ENCODE results near the gene RABGAP1L. TPM values are rescaled to one million over a fixed set of nuclear protein-coding genes. Genes with fewer than 3 reads are reported as not detected.

RABGAP1L gene
- total RNA-seq, 1 donor from 2014 or later: 54.4 TPM

DNA sequence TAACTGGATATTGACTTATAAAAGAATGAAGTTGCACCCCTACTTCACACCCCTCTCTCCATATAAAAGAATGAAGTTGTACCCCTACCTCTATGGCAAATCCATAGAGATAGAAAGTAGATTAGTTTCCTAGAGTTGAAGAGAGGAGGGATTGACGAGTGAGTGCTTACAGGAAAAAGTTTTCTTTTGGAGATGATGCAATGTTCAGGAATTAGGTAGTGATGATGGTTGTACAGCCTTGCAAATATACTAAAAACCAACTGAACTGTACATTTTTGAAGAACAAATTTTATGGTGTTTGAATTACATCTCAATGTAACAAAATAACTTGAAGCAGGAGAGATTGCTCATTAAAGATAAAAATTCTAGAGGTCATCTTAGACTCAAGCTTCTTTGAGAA, 561.3 kb downstream of the RABGAP1L start:
- no peak for DNase-seq

DNA sequence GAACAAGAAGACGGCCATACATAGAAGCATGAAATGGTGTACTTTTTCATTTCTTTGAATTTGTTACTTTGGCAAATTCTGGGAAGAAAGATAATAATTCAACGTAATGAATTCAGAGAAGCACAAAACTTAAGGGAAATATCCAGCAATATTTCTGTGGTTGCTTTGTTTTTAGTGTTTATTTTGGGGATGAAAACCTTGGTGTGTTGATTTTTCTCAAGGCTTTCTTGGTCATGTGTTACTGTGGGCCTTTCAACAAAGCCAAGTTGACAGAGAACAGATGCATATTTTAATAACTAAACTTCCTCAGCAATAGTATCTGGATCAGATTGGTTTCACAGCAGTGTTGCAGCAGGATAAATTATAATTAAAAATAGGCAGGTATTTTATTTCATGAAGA, 561.9 kb downstream of the RABGAP1L start:
- no peak for DNase-seq

DNA sequence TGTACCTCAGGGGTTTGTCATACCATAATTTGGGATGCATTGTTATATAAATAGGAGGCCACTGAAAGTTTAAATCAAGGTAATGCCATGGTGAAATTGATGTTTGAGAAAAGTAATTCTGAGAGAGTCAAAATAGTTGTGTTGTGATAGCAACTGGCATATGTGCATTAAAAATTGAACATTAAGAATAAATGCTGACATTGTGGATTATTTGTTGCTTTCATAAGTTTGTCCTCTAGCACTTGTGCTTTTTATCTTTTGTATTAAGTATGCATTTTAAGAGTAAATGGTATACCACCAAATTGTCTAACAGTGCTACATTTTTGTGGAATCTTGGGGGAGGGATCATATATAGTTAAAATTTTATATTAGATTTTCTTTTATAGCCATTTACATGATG, 564.5 kb downstream of the RABGAP1L start:
- DNase-seq: no peak

DNA sequence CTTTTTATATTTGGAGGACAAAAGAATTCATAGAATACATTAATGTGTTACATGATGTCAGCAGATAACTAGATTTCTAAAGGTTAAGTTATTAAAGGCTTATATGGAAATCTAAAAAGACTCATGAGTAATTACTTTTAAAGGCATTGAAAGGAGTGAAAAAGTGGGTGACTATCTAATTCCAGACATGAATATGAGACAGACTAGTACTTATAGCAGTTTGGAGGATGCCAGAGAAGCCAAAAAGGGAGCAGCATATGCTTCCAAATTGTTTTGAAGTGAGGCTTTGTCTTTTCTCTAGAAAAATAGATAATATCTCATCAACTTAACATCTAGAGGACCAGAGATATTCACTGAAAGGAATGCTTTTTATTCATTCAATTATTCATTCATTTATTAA, 564.9 kb downstream of the RABGAP1L start:
- no peak for DNase-seq

DNA sequence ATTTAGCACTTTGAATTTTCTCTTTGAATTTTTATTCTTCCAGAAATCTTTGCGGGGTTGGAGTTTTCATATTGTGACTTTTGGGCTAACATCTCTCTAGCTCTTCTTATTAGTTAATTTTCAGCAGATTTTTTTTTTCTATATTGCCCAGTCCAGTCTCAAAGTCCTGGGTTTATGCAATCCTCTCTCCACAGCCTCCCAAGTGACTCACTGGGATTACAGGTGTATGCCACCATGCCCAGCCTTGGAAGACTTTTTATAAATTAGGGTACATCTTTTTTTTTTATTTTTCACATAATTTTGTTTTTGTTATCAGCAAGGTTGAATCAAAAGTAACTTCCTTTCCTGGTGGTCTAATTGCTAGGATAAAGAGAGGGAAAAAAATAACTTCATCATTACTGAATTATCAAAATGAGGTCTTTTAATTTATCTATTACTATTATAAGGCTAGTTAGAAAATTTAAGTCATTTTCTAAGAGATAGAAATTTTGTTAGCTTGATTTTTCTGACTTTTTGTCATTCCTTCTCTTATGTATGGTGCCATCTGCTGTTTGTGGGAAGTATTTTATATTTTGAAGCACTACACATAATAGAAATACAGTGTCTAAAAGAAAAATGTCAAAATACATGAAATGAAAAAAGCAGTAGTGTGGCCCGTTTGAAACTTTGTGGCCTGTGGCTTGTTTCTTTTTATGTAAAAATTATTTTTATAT, 567.0 kb downstream of the RABGAP1L start:
- DNase-seq: no peak

DNA sequence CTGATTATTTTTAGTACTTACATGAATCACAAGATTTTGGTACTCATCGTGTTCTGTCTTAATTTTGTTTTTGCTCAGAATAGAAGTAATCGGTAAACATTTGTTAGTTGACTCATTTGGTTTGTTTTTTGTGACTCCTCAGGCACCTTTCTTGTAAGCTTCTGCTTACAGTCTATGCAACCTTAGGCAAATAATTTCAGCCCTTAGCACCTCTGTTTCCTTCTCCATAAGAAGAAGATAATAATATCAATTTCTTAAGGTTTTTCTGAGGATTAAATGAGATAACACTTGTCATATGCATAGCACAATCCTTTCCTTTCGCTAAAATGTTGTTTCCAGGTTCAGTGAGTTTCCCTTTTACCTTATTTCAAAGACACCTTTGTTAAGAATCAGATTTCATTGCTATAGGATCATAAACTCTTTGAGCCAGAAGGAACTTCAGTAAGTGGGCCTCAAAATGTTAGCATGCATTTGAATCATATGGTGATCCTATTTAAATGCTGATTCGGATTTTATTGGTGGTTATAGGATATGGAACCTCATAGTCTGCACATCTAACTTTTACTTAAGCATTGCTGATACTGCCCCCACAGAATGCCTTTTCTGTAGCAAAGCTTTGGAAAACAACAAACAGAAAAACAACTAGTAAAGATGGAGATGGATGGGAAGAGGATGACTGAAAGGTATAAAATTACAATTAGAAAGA, 567.7 kb downstream of the RABGAP1L start:
- DNase-seq: no peak

DNA sequence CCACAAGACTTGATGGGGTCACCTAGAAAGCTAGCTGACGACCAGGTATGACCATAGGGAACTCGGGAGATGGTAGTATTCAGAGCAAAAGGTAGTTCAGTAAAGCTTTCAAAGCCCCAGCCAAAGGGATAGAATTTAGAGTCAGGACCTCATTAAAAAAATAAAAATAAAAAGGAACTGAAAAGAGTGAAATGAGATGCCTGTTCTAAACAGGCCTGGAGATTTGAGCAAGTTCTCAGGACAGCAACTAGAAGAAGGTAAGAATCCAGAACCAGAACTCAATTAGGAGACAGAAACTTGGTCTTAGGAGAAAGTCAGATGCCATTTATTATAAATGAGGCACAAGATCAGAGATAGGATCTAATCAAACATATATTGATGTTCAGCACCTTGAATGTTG, 575.0 kb downstream of the RABGAP1L start:
- DNase-seq: no peak

DNA sequence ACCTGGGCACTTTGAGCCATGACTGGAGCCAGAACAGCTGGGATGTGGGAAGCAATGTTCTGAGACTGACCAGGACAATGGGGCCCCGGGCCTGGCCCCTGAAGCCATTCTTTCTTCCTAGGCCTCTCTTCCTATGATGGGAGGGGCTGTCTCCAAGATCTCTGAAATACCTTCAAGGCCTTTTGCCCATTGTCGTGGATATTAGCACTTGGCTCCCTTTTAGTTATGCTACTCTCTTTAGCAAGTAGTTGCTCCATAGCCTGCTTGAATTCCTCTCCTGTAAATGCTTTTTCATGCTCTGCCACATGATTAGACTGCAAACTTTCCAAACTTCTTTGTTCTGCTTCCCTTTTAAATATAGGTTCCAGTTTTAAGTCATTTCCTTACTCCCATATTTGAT, 577.5 kb downstream of the RABGAP1L start:
- no peak for DNase-seq

DNA sequence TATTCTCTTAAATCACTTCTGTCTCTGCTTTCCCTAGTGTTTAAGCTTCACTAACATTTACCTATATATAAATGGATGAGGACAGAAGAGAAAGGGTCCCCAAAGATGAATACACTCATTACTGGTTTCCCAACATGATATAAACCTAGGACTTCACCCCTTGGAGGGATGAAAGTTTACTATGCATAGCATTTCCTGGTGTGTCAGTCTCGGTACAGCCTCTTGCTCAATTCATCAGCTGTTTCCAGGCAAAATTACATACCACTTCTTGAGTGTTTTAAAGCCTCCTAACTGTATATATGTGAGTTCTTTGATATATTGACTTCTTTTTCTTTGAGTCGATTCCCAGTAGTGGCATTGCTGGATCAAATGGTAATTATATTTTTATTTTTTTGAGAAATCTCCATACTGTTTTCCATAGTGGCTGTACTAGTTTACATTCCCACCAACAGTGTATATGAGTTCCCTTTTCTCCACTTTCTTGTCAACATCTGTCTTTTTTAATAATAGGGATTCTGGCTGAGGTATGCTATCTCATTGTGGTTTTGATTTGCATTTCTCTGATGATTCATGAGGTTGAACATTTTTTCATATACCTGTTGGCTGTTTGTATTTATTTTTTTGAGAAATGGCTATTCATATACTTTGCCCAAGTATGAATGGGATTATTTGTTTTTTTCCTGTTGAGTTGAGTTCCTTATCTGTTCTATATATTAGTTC, 581.1 kb downstream of the RABGAP1L start:
- no peak for DNase-seq

DNA sequence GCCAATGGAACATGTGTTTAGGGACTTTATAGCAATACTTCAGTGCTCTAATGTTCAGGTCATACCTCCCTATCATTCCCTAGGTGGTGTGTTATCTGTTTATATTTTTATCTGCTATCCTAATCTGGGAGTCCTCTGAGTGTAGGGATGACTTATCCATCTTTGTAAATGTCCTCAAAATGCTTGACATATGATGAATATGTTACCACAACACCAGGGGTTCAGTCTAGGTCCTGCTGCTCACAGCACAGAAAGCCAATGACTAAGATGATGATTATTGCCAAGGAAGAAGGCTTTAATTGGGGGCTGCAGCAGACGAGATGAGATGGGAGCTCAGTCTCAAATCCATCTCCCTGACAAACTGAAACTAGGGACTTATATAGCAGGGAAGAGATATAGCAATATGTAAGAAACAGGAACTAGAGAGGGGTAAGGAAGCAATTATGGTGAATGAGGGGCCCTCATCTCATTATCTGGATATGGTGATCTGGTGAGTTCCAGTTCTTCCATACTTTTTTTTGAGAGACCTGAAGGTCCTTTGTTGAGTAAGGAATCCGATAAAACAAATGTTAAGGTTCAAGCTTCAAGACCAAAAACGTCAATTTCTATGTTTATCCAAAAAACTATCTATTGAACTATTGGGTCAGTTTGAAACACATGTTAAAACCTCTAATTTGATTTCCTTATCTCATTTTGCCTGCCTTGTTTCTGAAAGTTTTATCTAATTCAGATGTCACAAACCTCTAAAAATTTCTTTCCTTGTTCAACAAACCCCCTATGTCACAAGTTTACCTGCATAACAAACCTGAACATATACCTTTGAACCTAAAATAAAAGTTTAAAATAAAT, 583.7 kb downstream of the RABGAP1L start:
- DNase-seq: no peak

DNA sequence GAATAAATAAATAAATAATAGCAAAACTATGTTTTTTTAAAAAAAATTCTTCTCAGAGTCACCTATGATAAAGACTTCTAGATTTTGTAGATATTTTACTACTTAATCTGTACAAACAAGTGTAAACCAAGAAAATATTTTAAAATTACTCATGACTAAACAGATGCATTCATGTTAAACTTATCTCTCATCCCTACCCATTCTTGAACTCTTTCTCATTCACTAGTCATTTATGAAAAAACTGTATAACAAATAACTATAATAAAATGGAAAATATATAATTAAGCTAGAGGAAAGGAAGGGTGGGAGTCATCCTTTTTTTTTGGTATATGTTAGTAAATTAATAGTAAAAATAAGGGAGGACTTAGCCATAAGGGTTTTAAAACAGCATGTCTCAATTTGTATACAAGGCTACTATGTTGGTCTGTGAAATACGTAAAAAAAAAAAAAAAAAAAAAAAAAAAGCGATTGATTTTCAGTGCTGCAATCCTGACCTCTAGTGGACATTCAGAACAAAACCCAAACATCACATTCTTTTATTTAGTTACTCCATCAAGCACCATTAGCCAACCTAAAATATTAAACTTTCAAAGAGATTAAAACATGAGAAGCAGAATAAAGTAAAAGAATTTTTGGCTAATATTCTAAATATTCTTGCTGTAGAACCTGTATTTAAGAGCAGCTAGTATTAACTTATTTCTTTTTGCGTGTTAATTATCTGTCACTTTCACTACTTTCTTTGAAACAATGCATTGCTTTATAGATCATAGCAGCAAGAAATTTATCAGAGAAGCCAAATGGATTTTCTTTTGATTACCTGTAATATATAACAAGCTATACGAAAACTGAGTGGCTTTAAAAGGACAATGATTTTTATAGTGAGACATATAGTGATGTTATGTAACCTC, 584.6 kb downstream of the RABGAP1L start:
- DNase-seq: peak; percentile 44

DNA sequence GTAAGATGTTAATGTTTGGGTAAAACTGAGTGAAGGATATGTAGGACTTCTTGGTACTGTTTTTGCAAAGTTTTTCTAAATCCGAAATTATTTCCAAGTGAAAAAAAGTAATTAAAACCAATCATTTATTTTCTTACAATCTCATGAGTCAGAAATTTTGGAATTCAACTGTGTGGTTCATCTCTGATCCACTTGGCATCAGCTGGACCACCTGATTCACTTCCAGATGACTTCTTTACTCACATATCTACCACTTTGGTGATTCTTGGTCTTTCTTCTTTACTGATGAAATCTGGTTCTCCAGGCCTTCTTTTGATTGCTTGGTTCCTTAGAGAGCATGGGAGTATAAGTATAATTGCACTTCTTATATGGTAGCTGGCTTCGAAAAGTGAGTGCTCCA, 585.6 kb downstream of the RABGAP1L start:
- DNase-seq: no peak

DNA sequence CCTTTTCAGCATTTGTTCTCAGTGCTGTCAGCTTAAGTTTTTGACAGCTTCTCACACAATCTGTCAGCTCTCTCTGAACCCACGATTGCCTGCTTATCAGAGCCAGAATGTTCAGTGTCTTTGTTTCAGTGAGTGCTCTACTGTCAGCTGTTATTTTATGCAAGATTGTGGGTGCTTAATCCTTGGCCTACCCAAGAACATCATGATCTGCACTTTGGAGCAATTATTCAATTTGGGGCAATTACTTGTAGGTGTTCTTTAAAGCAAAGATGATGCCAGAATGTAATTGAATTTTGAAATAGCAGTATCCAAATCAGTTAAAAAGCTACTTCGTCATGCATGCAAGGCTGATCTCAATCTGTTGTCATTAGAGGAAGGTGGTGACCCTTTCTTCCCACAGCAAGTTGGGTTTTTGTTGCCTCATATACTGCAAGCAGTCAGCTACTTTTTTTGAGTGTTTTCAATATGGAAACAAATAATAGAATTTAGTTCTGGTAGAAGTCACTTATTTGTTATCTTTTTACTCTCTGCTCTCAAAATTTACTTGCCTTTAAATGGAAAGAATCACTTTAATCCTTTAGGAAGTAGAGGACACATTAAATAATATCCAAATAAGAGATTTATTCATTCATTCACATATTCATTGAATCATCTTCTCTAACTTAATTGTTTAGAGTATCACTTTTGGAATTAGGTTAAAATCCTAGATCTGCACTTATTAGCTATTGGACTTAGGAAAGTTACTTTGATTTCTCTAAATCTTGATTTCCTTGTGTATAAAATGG, 586.9 kb downstream of the RABGAP1L start:
- DNase-seq: no peak

DNA sequence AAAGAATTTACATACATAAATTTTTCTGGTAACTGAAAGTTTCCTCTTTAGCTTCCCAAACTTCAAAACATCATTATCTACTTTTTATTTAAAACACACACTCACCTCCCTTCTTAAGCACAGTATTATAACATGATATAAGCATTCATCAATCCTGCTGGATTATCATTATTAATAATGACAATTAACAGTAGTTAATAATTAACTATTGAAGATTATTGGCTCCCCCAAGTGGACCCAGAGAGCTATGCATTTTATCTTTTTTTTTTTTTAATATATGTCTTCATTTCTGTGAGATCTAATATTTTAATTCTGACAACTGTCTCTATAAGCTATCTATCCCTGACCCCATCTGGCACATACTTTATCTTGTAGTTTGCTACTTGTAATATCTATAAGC, 588.3 kb downstream of the RABGAP1L start:
- DNase-seq: no peak

DNA sequence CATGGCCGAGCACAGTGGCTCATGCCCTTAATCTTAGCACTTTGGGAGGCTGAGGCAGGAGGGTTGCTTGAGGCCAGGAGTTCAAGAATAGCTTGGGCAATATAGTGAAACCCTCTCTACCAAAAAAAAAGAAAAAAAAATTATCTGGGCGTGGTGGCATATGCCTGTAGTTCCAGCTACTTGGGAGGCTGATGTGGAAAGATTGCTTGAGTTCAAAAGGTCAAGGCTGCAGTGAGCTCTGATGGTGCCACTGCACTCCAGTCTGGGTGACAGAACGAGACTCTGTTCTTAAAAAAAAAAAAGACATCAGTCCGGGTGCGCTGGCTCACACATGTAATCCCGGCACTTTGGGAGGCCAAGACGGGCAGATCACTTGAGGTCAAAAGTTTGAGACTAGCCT, 589.3 kb downstream of the RABGAP1L start:
- no peak for DNase-seq

DNA sequence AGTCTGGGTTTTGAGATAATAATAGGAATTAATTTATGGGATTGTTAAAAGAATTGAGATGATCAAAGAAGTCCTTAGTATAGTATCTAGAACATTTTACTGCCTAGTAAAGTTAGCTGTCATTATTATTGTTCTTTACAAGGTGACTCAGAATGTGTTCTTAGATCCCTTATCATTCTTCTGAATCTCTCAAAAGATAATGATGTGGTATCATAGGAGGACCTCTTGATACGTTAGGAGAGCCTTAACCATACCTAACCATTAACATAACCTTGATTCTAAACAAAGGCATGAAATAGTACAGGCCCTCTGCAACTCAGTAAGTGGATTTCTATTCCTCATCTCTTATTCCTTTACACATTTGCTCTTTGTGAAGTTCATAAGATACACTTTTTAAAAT, 593.8 kb downstream of the RABGAP1L start:
- no peak for DNase-seq

DNA sequence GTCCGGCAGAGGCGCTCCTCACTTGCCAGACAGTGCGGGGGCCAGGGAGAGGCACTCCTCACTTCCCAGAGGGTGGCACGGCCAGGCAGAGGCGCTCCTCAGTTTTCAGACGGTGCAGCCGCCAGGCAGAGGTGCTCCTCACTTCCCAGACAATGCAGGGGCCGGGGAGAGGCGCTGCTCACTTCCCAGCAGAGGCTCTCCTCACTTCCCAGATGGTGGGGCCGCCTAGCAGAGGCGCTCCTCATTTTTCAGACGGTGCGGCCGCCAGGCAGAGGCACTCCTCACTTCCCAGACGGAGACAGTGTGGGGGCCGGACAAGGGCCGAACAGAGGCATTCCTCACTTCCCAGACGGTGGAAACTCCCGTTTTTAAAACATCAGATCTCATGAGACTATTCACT, 602.0 kb downstream of the RABGAP1L start:
- peak; percentile 3 for DNase-seq

DNA sequence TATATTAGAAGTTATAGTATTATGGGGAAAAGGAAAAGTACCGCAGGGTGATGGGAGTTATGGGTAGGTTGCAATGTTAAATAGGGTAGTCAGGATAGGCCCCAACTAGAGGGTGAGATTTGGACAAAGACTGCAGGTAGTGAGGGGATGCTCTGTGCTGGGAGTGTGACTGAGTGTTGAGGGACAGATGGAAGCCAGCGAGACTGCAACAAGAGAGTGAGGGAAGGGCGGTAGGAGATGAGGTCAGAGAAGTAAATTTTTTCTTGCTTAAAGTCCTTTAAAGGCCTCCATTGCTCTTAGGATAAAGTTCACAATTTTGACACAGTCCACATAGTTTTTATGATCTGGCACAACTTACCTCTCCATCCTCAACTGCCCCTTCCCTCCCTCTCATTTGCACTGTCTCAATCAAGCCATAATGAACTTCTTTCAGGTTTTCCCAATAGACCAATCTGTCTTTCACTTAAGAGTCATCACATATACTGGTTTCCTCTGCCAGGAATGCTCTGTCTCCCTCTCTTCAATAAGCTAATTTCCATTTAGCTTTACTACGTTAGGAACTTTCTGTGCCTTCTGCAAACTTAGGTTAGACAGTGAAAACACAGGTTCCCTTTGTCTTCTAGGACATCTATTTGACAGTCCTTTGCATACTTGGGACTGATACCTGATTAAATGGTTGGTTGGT, 602.7 kb downstream of the RABGAP1L start:
- DNase-seq: no peak

DNA sequence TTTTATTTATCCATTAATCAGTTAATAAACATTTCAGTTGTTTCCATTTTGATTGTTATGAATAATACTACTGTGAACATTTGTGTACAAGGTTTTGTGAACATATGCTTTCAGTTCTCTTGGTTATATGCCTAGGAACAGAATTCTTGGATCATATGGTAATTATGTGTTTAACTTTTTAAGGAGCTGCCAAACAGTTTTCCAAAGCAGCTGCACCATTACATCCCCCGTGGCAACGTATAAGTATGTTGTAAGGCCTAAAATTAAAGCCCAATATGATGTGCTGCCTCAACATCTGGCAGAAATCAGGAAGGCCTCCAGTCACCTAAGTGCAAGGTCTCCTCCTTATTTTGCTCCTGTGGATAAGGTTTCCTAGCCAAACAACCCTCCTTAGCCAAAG, 604.9 kb downstream of the RABGAP1L start:
- peak; percentile 89 for DNase-seq

DNA sequence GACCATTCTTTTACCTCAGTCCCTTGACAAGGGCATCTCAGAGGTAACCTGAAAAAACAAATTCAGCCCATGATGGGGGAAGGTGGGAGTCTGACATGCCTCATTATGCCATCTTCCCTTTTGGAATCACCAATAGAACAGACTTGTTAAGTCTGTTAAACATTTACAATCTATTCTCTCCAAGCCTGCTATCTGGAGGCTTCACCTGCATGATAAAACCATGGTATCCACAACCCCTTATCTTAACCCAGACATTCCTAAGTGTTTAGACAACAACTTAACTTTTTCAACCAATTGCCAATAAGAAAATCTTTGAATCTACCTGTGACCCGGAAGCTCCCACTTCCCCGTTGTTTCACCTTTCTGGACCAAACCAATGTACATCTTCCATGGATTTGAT, 607.4 kb downstream of the RABGAP1L start:
- no peak for DNase-seq

All from skin of body (tissue), 2 donors.